BE2C (cell line): ENCODE results near the gene ST6GALNAC4.

Source experiments
- DNase-seq: peaks from one replicate; pipeline ENCODE4 v3.0.0-alpha.2; 2020
- H3K27me3 ChIP-seq: fragments of 250-450 bp; sonication (Bioruptor Pico); 2 replicates; pipeline ENCODE4 v1.5.1; 2020; ENCODE audit warnings: mild to moderate bottlenecking
- H3K36me3 ChIP-seq: fragments of 250-450 bp; sonication (Bioruptor Pico); 2 replicates; pipeline ENCODE4 v1.5.1; 2020; ENCODE audit warnings: mild to moderate bottlenecking
- H3K4me1 ChIP-seq: fragments of 250-450 bp; sonication (Bioruptor Pico); 2 replicates; pipeline ENCODE4 v1.5.1; 2020
- H3K4me3 ChIP-seq: 2 replicates; pipeline ENCODE4 v1.5.1; 2011; ENCODE audit warnings: low read depth, low read length
- H3K9me3 ChIP-seq: fragments of 250-450 bp; sonication (Bioruptor Pico); 2 replicates; pipeline ENCODE4 v1.5.1; 2020
- CTCF ChIP-seq: IDR thresholded peaks from 2 replicates; pipeline ENCODE4 v1.5.1; 2012; ENCODE audit warnings: mild to moderate bottlenecking, low read depth, low read length

Gene ST6GALNAC4

GRCh38 chr9:127921557-127922120 is 4.8 kb upstream of the ST6GALNAC4 start:
- peaks cover 4% of the 10 kb centered on the region; the same call in 1 of the 2 replicates for H3K27me3 ChIP-seq
- DNase-seq = peak; percentile 70
- TF ChIP-seq CTCF = peak; percentile 72
- H3K4me1 ChIP-seq = peaks cover 18% of the 10 kb centered on the region
- H3K4me3 ChIP-seq = no peak overlapping the region
- no peaks in the 10 kb centered on the region for H3K9me3 ChIP-seq
- H3K36me3 ChIP-seq = no peaks in the 10 kb centered on the region

GRCh38 chr9:127920794-127921193 is 4.0 kb upstream of the ST6GALNAC4 start:
- Histone ChIP-seq H3K36me3 (no peaks in the 10 kb centered on the region), H3K27me3 (peaks cover 4% of the 10 kb centered on the region; the same call in 1 of the 2 replicates), H3K4me3 (no peak overlapping the region), H3K4me1 (peaks cover 24% of the 10 kb centered on the region), H3K9me3 (no peaks in the 10 kb centered on the region)
- DNase-seq = peak; percentile 5
- TF ChIP-seq CTCF = no peak

- DNase-seq = peak; percentile 65
- H3K4me1 ChIP-seq = peaks cover 30% of the 10 kb centered on the region
Observed at GRCh38 chr9:127919253-127919815, 2.5 kb upstream of the ST6GALNAC4 start.

GRCh38 chr9:127918183-127919107 is 1.6 kb upstream of the ST6GALNAC4 start:
- H3K27me3 ChIP-seq = peaks cover 4% of the 10 kb centered on the region; the same call in 1 of the 2 replicates
- H3K36me3 ChIP-seq = no peaks in the 10 kb centered on the region
- TF ChIP-seq CTCF = peak; percentile 49
- peak; percentile 72 for DNase-seq
- no peaks in the 10 kb centered on the region for H3K9me3 ChIP-seq
- no peak overlapping the region for H3K4me3 ChIP-seq
- peaks cover 30% of the 10 kb centered on the region for H3K4me1 ChIP-seq

More at GRCh38 chr9:127919253-127919815, 2.5 kb upstream of the ST6GALNAC4 start:
- H3K36me3 ChIP-seq = no peaks in the 10 kb centered on the region
- no peak overlapping the region for H3K4me3 ChIP-seq
- TF ChIP-seq CTCF = no peak
- peaks cover 4% of the 10 kb centered on the region; the same call in 1 of the 2 replicates for H3K27me3 ChIP-seq
- H3K9me3 ChIP-seq = no peaks in the 10 kb centered on the region

GRCh38 chr9:127917603-127918002 is 762 bp upstream of the ST6GALNAC4 start:
- DNase-seq = no peak
- Histone ChIP-seq H3K27me3 (peaks cover 4% of the 10 kb centered on the region; the same call in 1 of the 2 replicates), H3K4me3 (peak overlapping the region; percentile 43), H3K9me3 (no peaks in the 10 kb centered on the region), H3K36me3 (no peaks in the 10 kb centered on the region), H3K4me1 (peaks cover 27% of the 10 kb centered on the region)
- TF ChIP-seq CTCF = no peak
